ENCODE data around the gene SPEN.

- TF ChIP-seq CTCF (conservative IDR thresholded peaks at IDR 0.05 in 1 of 2, IDR thresholded peaks at IDR 0.05 in 1 of 2; ENCODE audit: extremely low read depth in 1 of 2, insufficient read depth in 1 of 2, low read depth in 1 of 2, low read length in 2 of 2) (no peak), EZH2 (IDR thresholded peaks at IDR 0.05; ENCODE audit: borderline replicate concordance, low read length) (no peak)
These were observed 93.7 kb downstream of the SPEN start for GRCh38 chr1:15941044-15941840.
